Activated CD8-positive, alpha-beta memory T cell treated with anti-CD3 and anti-CD28 coated beads, Interleukin-2, amount 50 U/mL, for 1 hour (primary cell): Measurements from ENCODE around the gene MTX3.

ENCODE experiments used
- DNase-seq: peaks from one replicate; pipeline ENCODE4 v3.0.0-alpha.2; 2020; ENCODE audit errors: extremely low read depth

The MTX3 gene

GRCh38 chr5:79936002-79936645 lies 54.9 kb downstream of the MTX3 start:
- DNase-seq: no peak

GRCh38 chr5:79934681-79935080 lies 56.4 kb downstream of the MTX3 start:
- DNase-seq: no peak

GRCh38 chr5:79932510-79933504 lies 58.3 kb downstream of the MTX3 start:
- DNase-seq: no peak

GRCh38 chr5:79931866-79932265 lies 59.2 kb downstream of the MTX3 start:
- DNase-seq: no peak

GRCh38 chr5:79931409-79931808 lies 59.7 kb downstream of the MTX3 start:
- DNase-seq: no peak

GRCh38 chr5:79929095-79929494 lies 62.0 kb downstream of the MTX3 start:
- no peak for DNase-seq
